Small intestine (tissue), 7 donors: ENCODE measurements around the gene TMEM145. TPM values are rescaled to one million over a fixed set of nuclear protein-coding genes. Genes with fewer than 3 reads are reported as not detected.

Source experiments
- DNase-seq, 2 donors: peaks; one replicate each; pipeline versions ENCODE4 v3.0.0 to v3.0.0-alpha.2; 2013
- FAIRE-seq: peaks from 2 replicates; lab custom pipeline; 2012; peaks lifted over from hg19 to GRCh38; lab: Jason Lieb, UNC
- H3K27ac ChIP-seq, 3 donors: one replicate each; pipeline ENCODE4 v1.5.1; 2013; ENCODE audit warnings: low read length in 2 of 3, mild to moderate bottlenecking in 2 of 3, control low read depth in 1 of 3, inconsistent platforms in 1 of 3, low read depth in 1 of 3, moderate library complexity in 1 of 3
- H3K27me3 ChIP-seq, 3 donors: one replicate each; pipeline ENCODE4 v1.6.1; 2013; ENCODE audit warnings: low read length in 3 of 3, inconsistent platforms in 1 of 3; ENCODE audit not compliant: control insufficient read depth in 3 of 3, insufficient read depth in 3 of 3
- H3K36me3 ChIP-seq, 3 donors: one replicate each; pipeline ENCODE4 v1.6.1; 2013; ENCODE audit warnings: low read length in 3 of 3, inconsistent platforms in 1 of 3, low read depth in 1 of 3, mild to moderate bottlenecking in 1 of 3, moderate library complexity in 1 of 3; ENCODE audit not compliant: control insufficient read depth in 3 of 3, insufficient read depth in 2 of 3
- H3K4me1 ChIP-seq, 3 donors: one replicate each; pipeline ENCODE4 v1.6.1; 2013; ENCODE audit warnings: low read length in 2 of 3, inconsistent platforms in 1 of 3, low read depth in 1 of 3, mild to moderate bottlenecking in 1 of 3, moderate library complexity in 1 of 3; ENCODE audit not compliant: control insufficient read depth in 3 of 3, insufficient read depth in 2 of 3
- H3K4me3 ChIP-seq, 3 donors: one replicate each; pipeline ENCODE4 v1.5.1; 2013; ENCODE audit warnings: low read length in 3 of 3, control low read depth in 1 of 3, inconsistent platforms in 1 of 3, low read depth in 1 of 3, mild to moderate bottlenecking in 1 of 3, moderate library complexity in 1 of 3
- H3K9me3 ChIP-seq, 2 donors: one replicate each; pipeline ENCODE4 v1.6.1; 2013; ENCODE audit warnings: low read depth in 1 of 2, low read length in 1 of 2; ENCODE audit not compliant: control insufficient read depth in 2 of 2, insufficient read depth in 1 of 2
- WGBS, 3 donors: extraction: QIAGEN DNeasy Blood & Tissue Kit; methylation state at CpG; one replicate each; pipeline ENCODE4 v1.1.7; 2013; 5-methylcytosine and 5-hydroxymethylcytosine counted together
- polyA plus RNA-seq, 4 donors: library from polyadenylated mRNA; stranded (reverse) in 3 of 4; unstranded in 1 of 4; fragments of 200-250 nt in 3 of 4; fragments of 120-200 nt in 1 of 4; gene quantifications; one replicate each; pipeline versions ENCODE4 v1.2.1 to v1.2.3, GENCODE V29; 2013
- donor health status: healthy with polysubstance abuse.
- donor health status: control.
- donor health status: control.
- donor health status: Bipolar disorder and iron deficiency.
- donor health status: healthy.

TMEM145 gene
- polyA plus RNA-seq, 4 donors: 0.83 to 1.1 TPM; not detected in 2

DNA sequence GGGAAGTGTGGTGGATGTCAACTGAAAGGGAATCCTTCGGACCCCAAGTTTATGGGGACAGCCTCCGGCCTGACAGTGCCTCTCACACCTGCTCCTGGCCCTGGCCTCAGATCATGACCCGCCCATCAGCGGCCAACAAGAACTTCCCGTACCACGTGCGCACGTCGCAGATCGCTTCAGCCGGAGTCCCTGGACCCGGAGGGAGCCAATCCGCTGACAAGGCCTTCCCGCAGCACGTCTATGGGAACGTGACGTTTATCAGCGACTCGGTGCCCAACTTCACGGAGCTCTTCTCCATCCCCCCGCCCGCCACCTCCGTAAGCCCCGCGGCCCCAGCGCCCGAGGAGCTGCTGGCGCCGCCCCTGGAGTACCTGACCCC, 10.4 kb downstream of the TMEM145 start:
- Histone ChIP-seq H3K36me3 (no peaks in the 10 kb centered on the region), H3K9me3 (no peaks in the 10 kb centered on the region), H3K27ac (no peak overlapping the region), H3K4me1 (peaks cover 0 to 21% (median 4%) of the 10 kb centered on the region in 3 donors), H3K4me3 (no peak overlapping the region), H3K27me3 (peaks cover 5 to 34% (median 6%) of the 10 kb centered on the region in 3 donors)
- peak; percentile 25 to 48 for DNase-seq
- WGBS, 3 donors: 5 to 22% (median 18%) methylated on average over 25 to 29 of the region's 29 CpGs
- no peak for FAIRE-seq

GRCh38 chr19:42323852-42324654, 10.9 kb downstream of the TMEM145 start:
- Histone ChIP-seq H3K27ac (no peak overlapping the region), H3K4me1 (peaks cover 0 to 22% (median 4%) of the 10 kb centered on the region in 3 donors), H3K9me3 (no peaks in the 10 kb centered on the region), H3K4me3 (peak overlapping the region in 1 of 3 donors; percentile 38), H3K36me3 (peaks cover 0 to 2% (median 0%) of the 10 kb centered on the region in 3 donors), H3K27me3 (peaks cover 5 to 34% (median 6%) of the 10 kb centered on the region in 3 donors)
- FAIRE-seq (no peak), DNase-seq (peak in 1 of 2 donors; percentile 47)
- WGBS, 3 donors: 2 to 8% (median 3%) methylated on average over 34 to 92 of the region's 92 CpGs

GRCh38 chr19:42324655-42325307, 11.7 kb downstream of the TMEM145 start:
- FAIRE-seq: no peak
- H3K4me1 ChIP-seq: peaks cover 0 to 22% (median 4%) of the 10 kb centered on the region in 3 donors
- H3K4me3 ChIP-seq: peak overlapping the region in 2 of 3 donors; percentile 38 to 99
- no peak overlapping the region for H3K27ac ChIP-seq
- H3K27me3 ChIP-seq: peaks cover 5 to 34% (median 6%) of the 10 kb centered on the region in 3 donors
- DNase-seq: no peak
- 2 to 4% (median 3%) methylated on average over 31 to 38 of the region's 38 CpGs for WGBS, 3 donors
- H3K36me3 ChIP-seq: peaks cover 0 to 3% (median 0%) of the 10 kb centered on the region in 3 donors
- no peaks in the 10 kb centered on the region for H3K9me3 ChIP-seq

DNA sequence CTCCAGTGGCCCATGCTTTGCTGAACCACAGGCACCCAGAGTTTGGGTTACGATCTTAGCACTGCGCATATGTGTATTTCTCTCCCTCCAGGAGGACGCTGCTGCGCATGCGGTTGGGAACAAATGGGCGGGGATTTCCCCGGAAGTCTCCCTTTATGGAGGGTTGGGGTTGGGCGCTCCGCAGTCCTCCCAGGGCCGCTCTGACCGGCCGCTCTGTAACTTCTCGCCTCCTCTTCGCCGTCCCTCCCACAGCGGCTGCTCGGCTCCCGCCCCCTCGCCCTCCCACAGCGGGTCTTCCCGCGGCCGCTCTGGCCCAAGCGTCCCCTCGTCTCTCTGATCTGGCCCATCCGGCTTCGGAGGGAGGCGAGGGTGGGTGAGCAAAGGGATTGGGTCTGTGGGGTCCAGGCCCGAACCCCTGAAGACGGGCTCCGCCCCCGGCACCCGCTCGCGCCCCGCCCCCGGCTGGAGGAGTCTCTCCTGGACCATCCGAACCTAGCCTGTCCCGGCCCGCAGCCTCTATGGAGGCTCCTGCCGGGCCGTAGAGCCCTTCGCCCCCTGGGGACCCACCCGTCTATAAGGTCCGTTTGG, 12.3 kb downstream of the TMEM145 start, which contains the start of gene MEGF8:
MEGF8 (plus strand) TSS at position 328 of the 588 bp plus-strand sequence. CDS start 609 bp downstream, outside the sequence.
- 0% methylated on average over 33 to 45 of the region's 45 CpGs for WGBS, 3 donors
- H3K27me3 ChIP-seq: peaks cover 5 to 30% (median 6%) of the 10 kb centered on the region in 3 donors
- H3K4me3 ChIP-seq: peak within 1 kb of the TSS; percentile 80 to 99 (median 87)
- FAIRE-seq (peak; percentile 61), DNase-seq (peak; percentile 99)
- H3K4me1 ChIP-seq: peaks cover 0 to 22% (median 4%) of the 10 kb centered on the region in 3 donors
- H3K27ac ChIP-seq: peak within 1 kb of the TSS; percentile 3 to 83 (median 47)
- H3K9me3 ChIP-seq: no peaks in the 10 kb centered on the region
- H3K36me3 ChIP-seq: peaks cover 0 to 3% (median 0%) of the 10 kb centered on the region in 3 donors

DNA sequence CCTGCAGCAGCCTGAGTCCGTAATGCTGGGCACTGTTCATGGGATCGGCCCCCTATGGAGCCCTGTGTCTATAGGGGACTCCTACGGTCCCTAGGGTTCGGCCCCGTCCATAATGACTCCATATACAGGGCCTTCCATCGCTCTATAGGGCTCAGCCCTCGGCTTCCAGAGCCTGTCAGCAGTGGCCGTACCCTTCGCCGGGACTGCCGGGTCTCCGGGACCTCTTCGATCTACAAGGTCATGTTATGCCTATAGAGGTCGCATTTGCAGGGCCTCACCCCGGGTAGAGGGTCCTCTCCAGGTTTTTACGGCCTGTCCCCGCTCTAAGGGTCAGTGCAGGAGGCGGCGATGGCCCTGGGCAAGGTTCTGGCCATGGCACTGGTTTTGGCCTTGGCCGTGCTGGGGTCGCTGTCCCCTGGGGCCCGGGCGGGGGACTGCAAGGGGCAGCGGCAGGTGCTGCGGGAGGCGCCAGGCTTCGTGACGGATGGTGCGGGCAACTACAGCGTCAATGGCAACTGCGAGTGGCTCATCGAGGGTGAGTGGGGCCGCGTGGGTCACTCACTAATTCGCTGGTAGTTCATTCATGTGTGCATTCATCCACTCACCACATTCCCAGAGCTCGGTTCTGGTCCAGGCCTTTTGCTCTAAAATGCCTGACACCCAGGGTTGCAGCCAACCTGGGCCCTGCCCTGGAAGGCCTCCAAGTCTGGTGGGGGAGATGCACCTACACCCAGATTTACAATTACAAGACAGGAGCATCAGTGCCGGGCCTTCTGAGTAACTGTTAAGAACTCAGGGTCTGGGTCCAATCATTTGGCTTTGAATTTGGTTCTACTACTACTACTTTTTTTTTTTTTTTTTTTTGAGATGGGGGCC, 13.0 kb downstream of the TMEM145 start:
- H3K4me3 ChIP-seq: peak overlapping the region; percentile 80 to 99 (median 87)
- FAIRE-seq: no peak
- WGBS, 3 donors: 2 to 6% (median 6%) methylated on average over 37 of the region's 37 CpGs
- H3K36me3 ChIP-seq: peaks cover 0 to 4% (median 0%) of the 10 kb centered on the region in 3 donors
- H3K27ac ChIP-seq: peak overlapping the region; percentile 3 to 83 (median 47)
- no peaks in the 10 kb centered on the region for H3K9me3 ChIP-seq
- peak in 1 of 2 donors; percentile 57 for DNase-seq
- H3K4me1 ChIP-seq: peaks cover 0 to 22% (median 4%) of the 10 kb centered on the region in 3 donors
- H3K27me3 ChIP-seq: peaks cover 5 to 30% (median 6%) of the 10 kb centered on the region in 3 donors

DNA sequence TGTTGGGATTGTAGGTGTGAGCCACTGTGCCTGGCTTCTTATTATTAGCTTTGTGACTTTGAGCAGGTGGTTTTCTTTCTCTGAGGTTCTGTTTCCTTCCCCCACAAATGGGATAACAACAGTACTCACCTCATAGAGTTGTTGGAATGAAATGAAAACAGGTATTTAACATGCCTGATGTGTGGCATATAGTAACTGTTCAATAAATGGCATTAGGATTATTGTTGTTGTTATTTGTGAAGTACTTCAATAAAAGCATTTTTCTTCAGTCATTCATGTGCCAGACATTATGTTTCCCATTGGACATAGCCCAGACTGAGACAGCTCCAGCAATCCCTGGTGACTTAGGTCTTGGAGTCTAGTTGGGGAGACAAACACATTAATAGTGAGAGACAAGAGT, 13.9 kb downstream of the TMEM145 start:
- Histone ChIP-seq H3K4me1 (peaks cover 0 to 22% (median 4%) of the 10 kb centered on the region in 3 donors), H3K36me3 (peaks cover 0 to 6% (median 0%) of the 10 kb centered on the region in 3 donors), H3K27ac (no peak overlapping the region), H3K4me3 (no peak overlapping the region), H3K27me3 (peaks cover 5 to 26% (median 6%) of the 10 kb centered on the region in 3 donors), H3K9me3 (no peaks in the 10 kb centered on the region)
- FAIRE-seq (no peak), DNase-seq (no peak)

- Histone ChIP-seq H3K9me3 (no peaks in the 10 kb centered on the region), H3K27me3 (peaks cover 5 to 22% (median 6%) of the 10 kb centered on the region in 3 donors), H3K4me3 (no peak overlapping the region), H3K27ac (no peak overlapping the region), H3K4me1 (peaks cover 0 to 22% (median 4%) of the 10 kb centered on the region in 3 donors), H3K36me3 (peaks cover 0 to 6% (median 0%) of the 10 kb centered on the region in 3 donors)
- FAIRE-seq (no peak), DNase-seq (no peak)
- 79 to 85% (median 84%) methylated on average over 5 of the region's 5 CpGs for WGBS, 3 donors
Observed at GRCh38 chr19:42327381-42327780, 14.3 kb downstream of the TMEM145 start.
